ENCODE results near the gene UCHL5.

The UCHL5 gene

GRCh38 chr1:192969091-192969490 lies 90.1 kb downstream of the UCHL5 start (continued):
- TF ChIP-seq ZNF514 (tag by site-specific recombination; IDR thresholded peaks at IDR 0.05) (no peak), ZNF398 (tag by site-specific recombination; IDR thresholded peaks at IDR 0.05) (no peak), BCL6B (tag by site-specific recombination; IDR thresholded peaks at IDR 0.05) (no peak), ZNF148 (tag by site-specific recombination; IDR thresholded peaks at IDR 0.05; ENCODE audit: borderline replicate concordance) (no peak), ZBTB20 (tag by site-specific recombination; IDR thresholded peaks at IDR 0.05) (no peak), ZNF146 (tag by site-specific recombination; IDR thresholded peaks at IDR 0.05) (no peak), ZNF155 (tag by site-specific recombination; IDR thresholded peaks at IDR 0.05) (no peak)

GRCh38 chr1:192968323-192968722 lies 90.8 kb downstream of the UCHL5 start:
- Histone ChIP-seq H3K36me3 (ENCODE audit: control insufficient read depth in 2 of 2, insufficient read depth in 1 of 2, low read length in 2 of 2) (no peaks in the 10 kb centered on the region), H3K9me3 (ENCODE audit: control insufficient read depth, insufficient read depth, low read depth, low read length) (no peaks in the 10 kb centered on the region), H3K4me3 (ENCODE audit: low read depth, low read length) (no peak overlapping the region), H3K27ac (ENCODE audit: extremely low read depth, low read depth, low read length) (no peak overlapping the region), H3K4me1 (ENCODE audit: control insufficient read depth, insufficient read depth, low read length) (no peaks in the 10 kb centered on the region)
- no peak for TF ChIP-seq ZNF510 (tag by site-specific recombination; IDR thresholded peaks at IDR 0.05; ENCODE audit: insufficient replicate concordance)
- TF ChIP-seq ZNF391 (tag by site-specific recombination; IDR thresholded peaks at IDR 0.05; ENCODE audit: borderline replicate concordance, low read depth) = no peak
- no peak for TF ChIP-seq ZNF513 (tag by site-specific recombination; IDR thresholded peaks at IDR 0.05)
- TF ChIP-seq ZNF266 (tag by site-specific recombination; IDR thresholded peaks at IDR 0.05; ENCODE audit: low read depth) = no peak
- TF ChIP-seq ZNF501 (tag by site-specific recombination; IDR thresholded peaks at IDR 0.05) = no peak
- no peak for TF ChIP-seq ZBTB17 (tag by site-specific recombination; IDR thresholded peaks at IDR 0.05)
- TF ChIP-seq KLF17 (tag by site-specific recombination; IDR thresholded peaks at IDR 0.05) = no peak
- TF ChIP-seq SP3 (tag by site-specific recombination; IDR thresholded peaks at IDR 0.05) = no peak
- TF ChIP-seq ZNF112 (tag by site-specific recombination; IDR thresholded peaks at IDR 0.05) = no peak
- no peak for TF ChIP-seq ZNF394 (tag by site-specific recombination; IDR thresholded peaks at IDR 0.05; ENCODE audit: borderline replicate concordance)
- TF ChIP-seq ZBTB8A (tag by site-specific recombination; IDR thresholded peaks at IDR 0.05) = no peak
- TF ChIP-seq ZNF23 (tag by site-specific recombination; IDR thresholded peaks at IDR 0.05; ENCODE audit: borderline replicate concordance) = no peak
- no peak for TF ChIP-seq ZNF354C (tag by site-specific recombination; IDR thresholded peaks at IDR 0.05; ENCODE audit: borderline replicate concordance, low read depth)
- no peak for TF ChIP-seq ZNF169 (tag by site-specific recombination; IDR thresholded peaks at IDR 0.05)
- ChIA-PET CTCF (no interaction called here), POLR2A (no interaction called here)
